ENCODE measurements around the gene SIK2.

Gene SIK2

DNA sequence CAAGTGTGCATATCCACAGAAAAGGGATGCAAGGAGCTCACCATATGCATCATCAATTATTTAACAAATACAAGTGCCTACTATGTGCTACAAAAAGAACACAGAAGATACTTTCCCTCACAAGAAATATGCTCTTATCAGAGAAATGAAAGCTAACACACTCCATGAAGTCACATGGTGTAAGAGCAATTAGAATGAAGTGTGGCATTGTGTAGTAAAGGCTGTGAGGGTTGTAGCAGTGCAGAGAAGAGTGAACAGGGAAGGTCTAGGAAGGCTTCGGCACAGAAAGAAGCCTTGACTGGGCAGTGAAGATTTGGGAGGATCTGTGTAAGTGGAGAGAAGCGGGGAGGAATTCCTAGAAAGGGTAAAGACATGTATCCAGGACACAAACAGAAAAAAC is 141.5 kb downstream of the SIK2 start:
- in situ Hi-C loops (cut with MboI; ENCODE audit: low sequenced_read_pairs), result no loop called here

- in situ Hi-C loops (cut with MboI; ENCODE audit: low sequenced_read_pairs), result no loop called here
Measured at GRCh38 chr11:111745719-111746504, 143.7 kb downstream of the SIK2 start.

DNA sequence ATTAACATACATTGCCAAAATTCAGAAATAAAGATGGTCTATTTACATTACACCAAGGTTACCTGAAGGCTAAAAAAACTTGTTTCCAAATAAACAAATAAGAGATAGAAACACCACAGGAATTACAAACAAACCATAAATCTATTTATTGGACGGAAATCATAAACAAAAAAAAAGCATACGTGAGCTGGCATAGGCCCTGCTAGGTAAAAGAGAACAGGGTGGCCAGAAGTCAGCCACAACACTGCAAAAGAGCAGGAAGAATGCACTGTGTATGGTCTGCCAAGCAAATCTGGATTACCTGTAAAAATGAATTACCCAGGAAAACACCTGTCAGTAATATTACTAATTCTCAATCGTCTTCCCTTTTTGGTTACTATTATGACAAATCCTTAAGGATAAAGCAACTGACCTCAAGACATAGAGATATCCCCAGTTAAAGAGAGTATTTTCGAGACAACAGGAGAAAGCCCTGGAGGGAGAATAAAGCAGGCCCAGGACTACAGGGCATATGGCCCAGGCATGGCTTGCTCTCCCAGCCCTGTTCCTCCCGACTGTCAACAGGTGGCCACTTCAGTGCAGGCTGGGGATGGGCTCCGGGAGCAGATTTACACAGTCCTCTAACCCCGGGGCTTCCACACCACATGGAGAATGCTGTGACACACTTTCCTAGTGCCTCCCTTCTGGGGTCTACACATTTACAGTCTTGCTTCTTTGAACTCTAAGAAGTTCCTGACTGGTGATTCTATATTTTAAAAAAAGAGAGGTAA is 146.0 kb downstream of the SIK2 start:
- in situ Hi-C loops (cut with MboI; ENCODE audit: low sequenced_read_pairs), result no loop called here

DNA sequence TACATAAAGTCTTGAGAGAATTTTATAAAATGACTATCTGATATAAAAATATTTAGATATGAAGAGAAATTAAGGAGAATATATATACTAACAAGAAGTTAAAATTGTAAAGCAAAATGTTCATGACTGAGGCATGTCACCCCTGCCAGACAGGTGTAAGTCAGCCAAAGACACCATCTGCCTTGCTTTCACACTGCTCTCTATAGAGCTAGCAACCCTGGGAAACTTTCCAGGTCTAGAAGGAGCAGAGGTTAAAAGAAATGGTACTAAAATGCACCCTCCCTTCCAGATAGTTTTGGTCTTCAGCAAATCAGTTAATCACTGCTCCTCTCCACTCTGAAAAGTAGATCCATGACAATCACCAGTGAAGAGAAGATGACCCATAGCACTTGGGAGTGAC is 147.4 kb downstream of the SIK2 start:
- in situ Hi-C loops (cut with MboI; ENCODE audit: low sequenced_read_pairs), result no loop called here

GRCh38 chr11:111756097-111756496 is 153.8 kb downstream of the SIK2 start:
- in situ Hi-C loops (cut with MboI; ENCODE audit: low sequenced_read_pairs), result no loop called here

- in situ Hi-C loops (cut with MboI; ENCODE audit: low sequenced_read_pairs), result no loop called here
Measured at GRCh38 chr11:111759376-111759775, 157.1 kb downstream of the SIK2 start.

GRCh38 chr11:111759778-111760407 is 157.6 kb downstream of the SIK2 start:
- in situ Hi-C loops (cut with MboI; ENCODE audit: low sequenced_read_pairs), result no loop called here

- in situ Hi-C loops (cut with MboI; ENCODE audit: low sequenced_read_pairs), result no loop called here
Measured at GRCh38 chr11:111761036-111761435, 158.8 kb downstream of the SIK2 start.

GRCh38 chr11:111762526-111762925 is 160.3 kb downstream of the SIK2 start:
- in situ Hi-C loops (cut with MboI; ENCODE audit: low sequenced_read_pairs), result no loop called here

DNA sequence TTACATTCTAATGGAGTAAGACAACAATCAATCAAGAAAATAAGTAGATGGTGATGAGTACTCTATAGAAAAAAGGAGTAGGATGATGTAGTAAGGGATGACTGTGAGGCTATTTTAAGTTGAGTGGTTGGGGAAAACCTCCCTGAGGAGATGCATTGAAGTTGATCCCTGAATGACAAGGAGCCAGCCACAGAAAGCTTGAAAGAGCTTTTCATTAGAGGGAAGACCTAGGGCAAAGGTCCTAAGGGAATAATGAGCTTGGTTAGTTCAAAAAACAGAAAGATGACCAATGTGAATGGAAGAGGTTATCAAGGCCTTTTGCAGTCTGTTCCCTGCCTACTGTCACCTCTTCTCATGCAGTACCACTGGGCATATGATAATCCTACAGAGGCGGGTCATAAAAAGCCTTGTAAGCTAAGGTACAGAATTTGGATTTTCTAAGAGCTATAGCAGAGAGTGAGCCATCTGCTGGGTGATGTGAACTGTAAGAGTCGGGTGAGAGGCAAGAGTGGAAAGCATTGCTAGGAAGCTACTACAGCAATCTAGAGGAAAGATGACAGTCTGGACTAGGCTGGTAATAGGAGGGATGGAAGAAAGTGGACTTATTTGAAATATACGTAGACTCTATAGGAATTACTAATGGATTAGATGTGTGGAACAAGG is 160.9 kb downstream of the SIK2 start:
- in situ Hi-C loops (cut with MboI; ENCODE audit: low sequenced_read_pairs), result no loop called here

GRCh38 chr11:111764621-111765020 is 162.4 kb downstream of the SIK2 start:
- in situ Hi-C loops (cut with MboI; ENCODE audit: low sequenced_read_pairs), result no loop called here

GRCh38 chr11:111765320-111765983 is 163.2 kb downstream of the SIK2 start:
- in situ Hi-C loops (cut with MboI; ENCODE audit: low sequenced_read_pairs), result no loop called here

DNA sequence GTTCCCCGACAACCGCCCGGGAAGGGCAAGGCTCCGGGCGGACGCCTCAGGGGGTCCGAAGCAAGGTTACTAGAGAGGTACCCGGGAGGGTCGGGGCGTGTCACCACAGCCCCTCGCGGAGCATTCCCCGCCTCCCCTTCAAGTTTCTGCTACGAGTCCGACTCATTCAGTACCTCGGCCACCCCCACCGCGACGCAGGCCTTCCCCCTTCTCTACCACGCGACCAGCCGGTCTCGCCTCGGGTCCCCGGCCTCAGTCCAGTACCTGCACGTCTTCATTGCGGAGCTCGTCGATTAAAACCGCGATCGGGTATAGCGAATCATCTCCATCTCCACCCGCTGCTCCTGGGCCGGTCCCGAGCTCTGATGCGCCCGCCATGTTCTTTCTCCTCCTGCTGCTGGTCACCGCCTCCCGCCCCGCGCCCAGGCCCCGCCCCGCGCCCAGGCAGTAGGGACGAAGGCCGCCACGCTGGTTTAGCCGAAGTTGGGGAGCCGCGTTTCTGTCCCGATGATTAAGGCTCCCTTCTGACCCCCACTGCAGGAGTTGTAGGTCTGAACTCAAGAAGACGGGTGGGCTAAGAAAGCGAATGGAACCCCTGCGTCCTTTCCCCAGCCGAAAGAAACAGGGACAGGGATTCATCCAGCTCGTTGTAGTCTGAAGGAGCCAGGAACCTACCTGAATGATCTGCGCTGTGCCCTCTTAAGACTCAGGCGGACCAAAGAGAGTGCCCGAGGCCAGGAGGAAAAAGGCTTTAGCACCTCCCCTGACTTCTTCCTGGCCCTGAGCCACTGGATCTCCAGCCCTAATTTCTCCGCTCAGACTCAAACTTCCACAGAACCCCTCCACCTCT is 164.0 kb downstream of the SIK2 start, which contains the start of gene PPP2R1B:
Gene PPP2R1B (minus strand): TSS at position 406 of the 850 bp plus-strand sequence. CDS start 28 bp downstream, at position 378.
- in situ Hi-C loops (cut with MboI; ENCODE audit: low sequenced_read_pairs), result no loop called here

GRCh38 chr11:111766834-111767142 is 164.5 kb downstream of the SIK2 start:
- in situ Hi-C loops (cut with MboI; ENCODE audit: low sequenced_read_pairs), result no loop called here

DNA sequence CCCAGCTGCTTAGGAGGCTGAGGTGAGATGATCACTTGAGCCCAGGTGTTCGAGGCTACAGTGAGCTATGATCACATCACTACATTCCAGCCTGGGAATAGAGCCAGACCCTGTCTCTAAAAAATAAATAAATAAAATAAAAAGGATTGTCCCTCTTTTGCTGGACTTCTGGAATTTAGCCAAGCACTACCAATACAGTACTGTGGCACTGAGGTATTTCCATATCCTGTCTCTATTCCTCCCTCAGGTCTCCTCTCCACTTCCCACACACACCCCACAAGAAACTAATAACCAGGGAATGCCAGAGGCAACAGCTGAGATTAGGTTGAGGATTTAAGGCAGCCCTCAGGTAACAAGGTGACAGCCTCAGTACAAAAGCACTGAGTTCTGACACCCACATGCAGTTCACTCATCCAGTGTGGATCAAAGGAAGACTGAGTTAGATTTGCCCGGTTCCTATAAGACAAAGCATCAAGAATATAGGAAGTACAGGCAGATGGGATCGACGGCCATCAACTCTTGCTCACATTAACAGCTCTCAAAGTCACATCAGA is 168.4 kb downstream of the SIK2 start:
- in situ Hi-C loops (cut with MboI; ENCODE audit: low sequenced_read_pairs), result loop anchor here (10.0 kb wide), 2 partner anchors 166 to 196 kb away; partner anchors contain the start of gene SIK2

DNA sequence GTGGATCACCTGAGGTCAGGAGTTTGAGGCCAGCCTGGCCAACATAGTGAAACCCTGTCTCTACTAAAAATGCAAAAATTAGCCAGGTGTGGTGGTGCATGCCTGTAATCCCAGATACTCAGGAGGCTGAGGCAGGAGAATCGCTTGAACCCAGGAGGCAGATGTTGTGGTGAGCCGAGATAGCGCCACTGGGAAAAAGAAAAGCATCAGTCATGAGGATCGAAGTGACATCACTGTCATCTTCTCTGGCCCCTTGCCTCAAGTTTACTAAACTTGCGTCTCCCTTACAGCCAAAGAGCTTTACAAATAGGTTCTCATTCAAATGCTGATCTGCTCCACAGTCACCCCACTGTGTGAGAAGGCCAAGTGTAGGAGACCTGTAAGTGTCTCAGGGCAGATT is 169.0 kb downstream of the SIK2 start:
- in situ Hi-C loops (cut with MboI; ENCODE audit: low sequenced_read_pairs), result loop anchor here (10.0 kb wide), 2 partner anchors 166 to 196 kb away; partner anchors contain the start of gene SIK2

DNA sequence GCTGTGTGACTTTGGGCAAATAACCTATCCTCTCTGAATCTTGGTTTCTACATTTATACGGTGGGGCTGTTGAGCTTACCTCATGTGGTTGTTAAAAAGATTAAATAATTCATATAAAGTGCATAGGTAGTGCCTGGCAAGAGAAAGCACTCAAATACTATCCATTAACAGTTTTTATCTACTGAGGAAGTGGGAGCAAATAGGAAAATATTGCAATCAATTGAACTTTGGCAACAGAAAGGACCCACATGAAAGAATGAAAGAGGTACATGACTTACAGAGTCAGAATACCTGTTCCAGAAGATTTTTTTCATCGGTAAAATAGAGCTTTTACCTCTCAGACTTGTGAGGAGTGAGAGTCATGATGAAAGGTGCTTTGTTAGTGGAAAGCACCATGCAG is 170.3 kb downstream of the SIK2 start:
- in situ Hi-C loops (cut with MboI; ENCODE audit: low sequenced_read_pairs), result loop anchor here (10.0 kb wide), 2 partner anchors 168 to 198 kb away; partner anchors contain the start of gene SIK2

DNA sequence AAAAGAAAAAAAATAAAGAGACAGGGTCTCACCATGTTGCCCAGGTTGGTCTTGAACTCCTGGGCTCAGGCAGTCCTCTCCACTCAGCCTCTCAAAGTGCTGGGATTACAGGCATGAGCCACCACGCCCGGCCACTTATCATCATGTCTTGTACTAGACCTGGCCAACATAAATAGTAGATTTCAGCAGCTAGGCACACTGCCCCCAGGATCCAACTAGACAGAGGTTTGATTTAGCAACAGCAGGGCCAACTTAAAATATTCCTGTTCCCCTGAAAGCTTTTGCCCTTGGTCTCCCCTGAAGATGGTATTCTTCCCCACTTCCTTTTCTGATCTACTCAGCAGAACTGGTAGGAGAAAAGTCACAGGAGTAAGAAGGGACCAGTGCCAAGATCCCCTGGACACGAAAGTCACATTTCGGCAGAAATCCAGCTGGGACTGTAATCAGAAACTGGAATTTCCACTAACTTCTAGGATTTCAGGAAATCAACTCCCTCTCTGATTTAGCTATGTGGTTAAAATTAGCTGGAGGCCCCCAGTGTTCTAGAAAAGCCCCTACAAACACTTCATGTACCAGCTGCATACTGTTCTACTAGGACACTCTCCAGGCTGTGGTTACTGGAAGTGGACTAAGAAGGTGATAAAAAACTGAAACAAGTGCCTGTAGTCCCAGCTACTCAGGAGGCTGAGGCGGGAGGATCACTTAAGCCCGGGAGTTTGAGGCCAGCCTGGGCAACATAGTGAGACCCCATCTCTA is 172.9 kb downstream of the SIK2 start:
- in situ Hi-C loops (cut with MboI; ENCODE audit: low sequenced_read_pairs), result loop anchor here (10.0 to 25.0 kb wide), 3 partner anchors 170 to 313 kb away; partner anchors contain the start of gene SIK2
